ENCODE data around the gene SELPLG.

- TF ChIP-seq POLR2A (IDR thresholded peaks at IDR 0.05) (no peak), CTCF (IDR thresholded peaks at IDR 0.05) (no peak), POLR2AphosphoS5 (IDR thresholded peaks at IDR 0.05) (no peak), EP300 (IDR thresholded peaks at IDR 0.05) (no peak)
Measured at GRCh38 chr12:108621161-108621560, 12.5 kb downstream of the SELPLG start.
